NCI-H524 treated with DMSO at 0.1 percent for 48 hours (cell line): Measurements from ENCODE around the gene EXOC6B.

Source experiments
- DNase-seq: peaks from one replicate; lab custom pipeline; 2025; lab: John Stamatoyannopoulos, UW

The EXOC6B gene

DNA sequence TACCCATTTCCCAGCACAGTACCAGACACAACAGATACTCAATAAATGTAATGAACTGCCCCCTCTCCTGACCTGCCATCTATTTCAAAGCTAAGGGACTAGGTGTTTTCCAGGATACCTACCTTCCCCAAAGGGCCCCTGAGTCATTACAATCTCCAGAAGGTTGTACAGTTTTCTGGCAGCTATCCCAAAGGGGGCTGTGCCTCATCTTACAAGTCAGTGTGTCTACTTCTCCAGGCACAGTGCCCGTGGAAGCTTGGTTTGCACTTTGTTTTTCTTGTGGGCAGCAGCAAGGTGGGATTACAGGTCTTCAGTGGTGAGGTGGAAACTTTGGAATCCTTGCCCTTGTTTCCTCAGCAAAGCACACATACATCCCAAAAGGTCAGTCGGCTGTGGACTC is 615.4 kb downstream of the EXOC6B start:
- DNase-seq, result no peak

DNA sequence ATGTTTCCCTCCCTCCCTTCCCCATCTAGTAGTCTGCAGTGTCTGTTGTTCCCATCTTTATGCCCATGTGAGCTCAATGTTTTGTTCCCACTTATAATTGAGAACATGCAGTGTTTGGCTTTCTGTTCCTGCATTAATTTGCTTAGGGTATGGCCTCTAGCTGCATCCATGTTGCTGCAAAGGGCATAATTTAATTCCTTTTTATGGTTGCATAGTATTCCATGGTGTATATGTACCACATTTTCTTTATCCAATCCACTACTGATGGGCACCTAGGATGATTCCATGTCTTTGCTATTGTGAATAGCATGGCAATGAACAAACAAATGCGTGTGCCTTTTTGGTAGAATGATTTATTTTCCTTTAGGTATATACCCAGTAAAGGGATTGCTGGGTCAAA is 617.6 kb downstream of the EXOC6B start:
- DNase-seq, result no peak

DNA sequence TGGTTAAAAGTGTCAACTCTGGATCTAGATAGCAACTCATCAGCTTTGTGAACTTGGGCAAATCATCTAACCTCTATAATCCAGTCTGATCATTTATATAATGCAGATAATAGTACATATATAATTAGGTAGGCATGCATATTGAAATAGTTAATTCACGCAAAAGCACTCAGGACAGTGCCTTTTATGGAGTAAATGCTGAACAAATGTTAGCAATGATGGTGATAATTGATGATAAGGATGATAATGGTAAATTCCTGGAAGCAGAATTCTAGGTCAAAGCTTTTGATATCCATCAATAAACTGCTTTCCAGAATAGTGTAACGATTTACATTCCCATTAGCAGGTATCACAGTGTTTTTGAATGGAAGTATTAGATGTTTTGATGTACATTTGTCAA is 618.5 kb downstream of the EXOC6B start:
- DNase-seq, result no peak

DNA sequence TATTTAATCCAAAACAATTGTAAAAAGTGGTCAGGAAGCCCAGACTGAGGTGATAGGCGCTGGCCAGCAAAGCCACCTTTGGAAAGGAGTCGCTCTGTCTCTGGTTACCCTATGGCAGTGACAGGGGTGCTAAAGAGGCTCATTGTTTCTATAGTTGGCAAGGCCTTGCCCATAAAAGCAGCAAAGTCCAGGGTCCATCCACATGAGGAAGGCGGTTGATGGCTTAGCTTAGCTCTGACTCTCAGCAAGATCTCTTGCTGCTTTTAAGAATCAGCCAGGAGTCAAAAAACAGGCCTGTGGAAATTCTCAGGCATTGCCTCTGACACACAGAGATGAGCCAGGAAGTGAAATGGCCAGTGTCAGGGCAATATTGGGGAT is 620.3 kb downstream of the EXOC6B start:
- DNase-seq, result no peak

DNA sequence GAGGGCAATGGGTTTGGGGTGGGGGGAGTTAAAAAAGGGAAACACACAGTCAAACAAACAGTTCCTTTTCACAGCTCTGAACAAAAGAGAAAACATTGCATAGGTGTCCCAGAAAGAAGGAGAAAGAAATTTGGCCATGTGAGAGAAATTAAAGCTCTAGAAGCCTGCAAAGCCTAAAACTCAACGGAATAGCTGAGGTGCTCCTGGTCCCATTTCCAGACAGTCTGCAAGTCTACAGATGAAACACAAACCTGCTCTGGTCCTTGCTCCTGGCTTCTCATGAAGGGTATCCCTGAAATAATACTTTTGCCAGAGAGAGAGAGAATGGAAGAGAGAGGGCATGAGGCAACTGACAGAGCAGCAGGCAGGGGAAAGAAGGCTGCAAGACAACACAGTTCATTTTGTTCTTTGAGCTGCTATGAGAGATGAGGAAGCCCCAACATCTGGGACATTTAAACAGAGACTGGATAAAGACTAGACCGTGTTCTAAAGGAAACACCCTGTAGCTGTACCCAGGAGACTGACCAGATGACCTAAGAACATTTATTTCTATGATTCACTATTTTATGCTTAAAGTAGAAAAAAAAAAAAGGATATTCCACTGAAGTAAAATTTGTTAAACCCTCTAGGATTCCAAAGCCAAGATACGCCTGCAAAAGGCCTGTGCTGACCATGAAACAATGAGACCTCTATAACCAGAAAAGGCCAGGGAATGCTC is 620.9 kb downstream of the EXOC6B start:
- DNase-seq, result no peak

DNA sequence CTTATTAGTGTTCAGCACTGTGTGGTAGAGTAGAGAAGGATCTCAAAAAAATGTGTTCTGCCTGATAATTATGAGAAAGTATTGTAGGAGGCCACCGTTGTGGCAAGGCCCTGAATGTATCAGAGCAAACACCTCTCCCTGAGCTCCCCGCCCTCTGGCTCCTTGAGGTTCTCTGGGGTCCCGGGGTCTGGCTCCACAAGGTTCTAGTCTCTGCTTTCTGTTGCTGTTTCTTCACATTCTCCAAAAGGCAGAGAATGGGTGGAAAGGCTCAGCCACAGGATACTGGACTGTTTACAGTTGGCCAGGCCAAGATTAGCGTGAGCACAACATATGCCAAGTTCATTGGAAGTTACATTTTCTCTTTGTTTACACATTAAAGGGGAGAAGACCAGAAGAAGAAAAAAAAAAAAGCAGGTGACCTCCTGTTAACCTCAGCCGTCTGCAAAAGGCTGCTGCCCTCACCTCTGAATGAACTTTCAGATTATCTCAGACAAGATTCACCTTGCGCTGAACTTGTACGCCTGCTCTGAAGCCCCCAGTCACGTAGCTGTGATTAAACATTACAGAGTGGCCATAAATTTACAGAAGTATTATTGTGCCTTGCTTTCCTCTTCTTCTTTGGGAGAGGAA is 621.6 kb downstream of the EXOC6B start:
- no peak for DNase-seq

DNA sequence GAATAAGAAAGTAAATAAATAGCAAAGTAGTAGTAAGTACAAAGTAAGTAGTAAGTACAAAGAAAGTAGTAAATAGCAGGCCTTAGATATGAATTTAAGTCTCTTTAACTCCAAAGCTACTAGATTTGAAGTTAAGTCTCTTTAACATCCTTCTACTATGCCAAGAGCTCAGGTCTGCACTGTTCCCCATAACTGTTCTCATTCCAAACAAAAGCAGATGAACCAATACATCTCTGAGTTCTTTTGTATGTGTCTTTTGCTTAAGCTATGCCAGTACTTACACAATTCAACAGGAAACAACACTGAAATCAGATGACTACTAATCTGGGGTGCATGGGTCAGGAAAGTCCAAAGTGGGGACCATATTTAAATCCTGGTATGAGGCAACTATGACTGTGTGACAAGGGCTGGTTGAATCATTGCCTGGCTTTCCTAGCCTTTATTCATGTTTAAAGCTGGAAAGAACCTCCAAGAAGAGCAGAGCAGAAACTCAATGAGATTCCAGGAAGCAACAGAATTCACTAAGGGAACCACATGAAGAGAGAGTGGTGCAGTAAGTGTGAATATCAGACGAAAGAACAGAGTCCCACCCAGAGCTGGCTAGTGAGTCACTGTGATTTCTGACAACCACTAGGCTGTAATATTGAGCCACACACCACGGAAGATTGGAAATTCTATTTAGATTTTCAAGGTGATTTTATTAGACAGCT is 627.1 kb downstream of the EXOC6B start:
- DNase-seq, result no peak

DNA sequence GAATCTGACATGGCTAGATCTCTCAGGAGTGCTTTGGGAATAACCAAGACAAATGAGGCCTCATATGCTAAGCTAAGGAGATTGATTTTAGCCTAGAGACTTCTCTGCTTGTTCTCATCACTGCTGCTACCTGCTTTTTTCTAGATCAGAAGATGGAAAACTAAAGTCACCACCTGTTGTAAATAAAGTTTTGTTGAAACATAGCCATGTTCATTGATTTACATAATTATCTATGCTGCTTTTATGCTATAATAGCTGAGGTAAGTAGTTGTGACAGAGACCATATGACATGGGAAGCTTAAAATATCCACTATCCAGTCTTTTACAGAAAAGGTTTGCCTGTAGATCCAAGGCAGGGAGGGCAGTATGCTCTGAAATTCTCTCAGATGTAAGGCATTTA is 632.1 kb downstream of the EXOC6B start:
- no peak for DNase-seq

DNA sequence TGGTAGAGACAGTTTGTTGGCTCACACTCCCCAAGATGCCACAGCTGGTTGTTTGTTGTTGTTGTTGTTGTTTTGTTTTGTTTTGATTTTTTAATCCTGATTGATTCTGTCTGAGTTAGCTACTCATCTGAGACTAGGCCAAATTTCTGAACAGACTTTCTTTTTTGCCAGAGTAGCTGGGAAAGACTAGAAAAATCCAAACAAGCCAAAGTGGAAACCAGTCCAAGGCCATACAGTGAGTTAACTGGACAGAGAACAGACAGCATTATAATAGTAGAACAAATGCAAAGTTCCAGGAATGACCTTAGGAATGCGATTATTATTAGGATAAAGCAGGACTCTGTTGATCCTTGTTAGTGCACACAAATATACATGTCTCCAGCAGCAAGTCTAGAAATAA is 634.4 kb downstream of the EXOC6B start:
- no peak for DNase-seq

DNA sequence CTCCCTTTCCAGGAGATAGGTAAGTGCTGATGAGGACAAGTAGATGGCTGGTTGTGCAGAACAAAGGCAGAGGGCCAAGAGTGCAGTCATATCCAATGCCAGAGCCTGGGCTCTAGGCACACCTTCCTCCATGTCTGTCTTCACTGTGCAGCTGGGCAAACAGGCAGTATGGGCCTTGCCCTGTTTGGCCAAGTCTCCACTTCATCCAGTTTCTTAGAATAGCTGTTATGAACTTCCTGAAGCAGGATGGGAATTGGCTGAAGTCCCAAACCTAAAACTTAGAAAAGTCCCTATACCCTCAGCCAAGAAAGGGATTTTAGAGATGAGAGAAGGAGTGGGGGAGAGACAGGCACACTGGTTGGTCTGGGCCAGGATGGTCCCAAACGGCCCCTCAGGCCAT is 640.6 kb downstream of the EXOC6B start:
- DNase-seq, result no peak

DNA sequence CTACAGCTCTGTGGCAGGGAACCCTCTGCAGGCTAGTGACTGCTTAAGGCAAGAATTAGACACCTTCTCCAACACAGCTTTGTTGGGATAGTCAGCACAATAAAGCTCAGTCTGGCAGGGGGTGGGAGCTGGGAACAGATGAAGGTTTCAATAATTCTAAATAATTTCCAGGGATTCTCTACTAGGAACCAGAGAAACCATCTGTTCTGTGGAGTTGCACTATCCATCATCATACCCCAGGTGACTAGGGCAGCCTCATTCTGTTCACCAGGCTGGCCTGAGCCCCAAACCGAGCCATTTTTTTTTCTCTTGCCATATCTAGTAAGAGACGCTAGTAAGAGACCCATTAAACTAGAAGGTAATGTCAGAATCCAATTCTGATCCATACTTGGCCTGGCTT is 642.4 kb downstream of the EXOC6B start:
- no peak for DNase-seq

DNA sequence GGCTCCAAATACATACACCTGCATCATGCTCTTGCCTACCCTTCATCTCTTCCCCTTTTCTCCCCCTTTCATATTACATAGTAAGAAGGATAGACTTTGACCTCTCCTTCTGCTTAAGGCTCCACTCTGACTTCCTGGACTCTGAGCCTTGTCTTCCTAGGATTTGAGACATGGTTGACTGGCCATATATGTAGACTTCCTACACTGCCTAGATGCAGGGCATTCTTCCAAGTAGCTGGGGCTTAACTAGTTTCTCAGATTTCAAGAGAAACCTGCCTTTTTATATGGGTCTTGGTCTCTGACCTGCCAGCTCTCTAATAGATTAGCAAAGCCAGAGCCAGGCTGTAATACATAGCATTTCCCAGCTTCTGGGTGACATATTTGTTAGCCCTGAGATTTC is 642.8 kb downstream of the EXOC6B start:
- no peak for DNase-seq

DNA sequence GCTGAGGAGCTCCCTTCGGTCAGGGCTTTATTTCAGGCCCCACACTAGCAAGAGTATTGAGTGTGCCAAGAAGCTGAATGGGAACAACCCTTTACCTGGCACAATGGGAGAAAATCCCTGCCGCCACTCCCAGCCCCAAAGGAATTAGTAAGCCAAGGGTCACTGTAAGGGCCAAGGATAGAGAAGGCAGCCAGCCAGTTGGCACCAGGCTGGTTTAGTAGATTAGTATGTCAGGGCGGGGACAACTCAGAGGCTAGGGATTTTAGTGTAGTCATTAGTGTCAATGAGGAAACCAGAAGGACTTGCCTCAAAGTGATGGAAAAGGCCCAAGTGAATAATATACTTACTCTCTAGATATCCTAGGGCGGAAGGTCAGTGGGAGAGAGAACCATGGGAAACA is 643.3 kb downstream of the EXOC6B start:
- no peak for DNase-seq

DNA sequence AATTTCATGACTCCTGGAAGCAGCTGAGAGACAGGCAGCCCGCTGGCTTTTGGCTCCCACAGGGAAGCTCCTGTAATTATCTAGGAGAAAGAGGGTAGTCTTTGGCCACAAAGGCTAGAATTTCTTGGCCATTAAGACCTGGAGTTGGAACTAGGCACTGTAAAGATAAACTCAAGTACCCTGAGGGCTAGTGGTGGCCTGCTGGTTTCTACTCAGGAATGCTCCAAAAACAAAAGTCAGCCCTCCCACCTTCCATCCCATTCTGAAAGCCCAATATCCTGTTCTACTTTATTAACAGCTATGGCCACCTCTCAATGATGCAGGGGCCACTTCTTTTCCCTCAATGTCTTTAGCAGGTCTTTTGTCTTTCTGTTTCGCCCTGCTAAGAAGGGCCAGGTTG is 644.2 kb downstream of the EXOC6B start:
- no peak for DNase-seq

DNA sequence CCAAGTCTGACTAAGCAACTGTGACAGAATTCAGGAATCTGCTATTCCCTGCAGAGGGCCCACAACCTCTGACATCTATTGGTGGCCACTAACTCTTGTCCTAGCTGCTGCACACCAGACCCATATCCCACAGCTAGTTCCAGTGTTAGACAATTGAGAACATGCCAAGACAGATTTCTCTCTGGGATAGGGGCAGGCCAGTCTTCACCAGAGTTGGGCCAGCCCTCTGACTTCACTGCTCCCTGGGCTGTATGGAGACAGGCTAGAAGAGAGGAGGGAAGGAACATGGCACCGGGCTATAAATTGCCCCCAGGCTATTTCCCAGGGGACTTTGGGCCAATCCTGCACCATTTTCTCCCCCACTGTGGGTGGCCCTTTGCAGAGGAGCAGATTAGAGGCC is 645.5 kb downstream of the EXOC6B start:
- no peak for DNase-seq

DNA sequence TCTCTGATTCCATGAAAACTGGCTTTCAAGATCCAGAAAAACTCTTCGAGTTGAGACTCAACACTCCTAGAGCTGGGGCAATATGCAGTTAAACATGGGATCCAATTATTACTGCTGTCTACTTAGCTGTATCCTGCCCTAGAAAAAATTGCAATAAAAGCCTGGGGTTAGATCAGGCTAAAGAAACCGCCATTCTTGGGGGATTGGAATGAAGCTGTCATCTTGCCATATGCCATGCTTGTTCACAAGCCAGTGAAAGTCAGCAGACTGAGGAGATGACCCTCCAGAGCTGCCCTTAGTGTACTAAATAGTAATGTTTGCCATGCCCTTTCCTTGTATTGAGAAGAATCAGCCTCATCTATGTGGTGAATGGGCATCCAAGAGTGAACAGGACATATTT is 647.3 kb downstream of the EXOC6B start:
- DNase-seq, result no peak

DNA sequence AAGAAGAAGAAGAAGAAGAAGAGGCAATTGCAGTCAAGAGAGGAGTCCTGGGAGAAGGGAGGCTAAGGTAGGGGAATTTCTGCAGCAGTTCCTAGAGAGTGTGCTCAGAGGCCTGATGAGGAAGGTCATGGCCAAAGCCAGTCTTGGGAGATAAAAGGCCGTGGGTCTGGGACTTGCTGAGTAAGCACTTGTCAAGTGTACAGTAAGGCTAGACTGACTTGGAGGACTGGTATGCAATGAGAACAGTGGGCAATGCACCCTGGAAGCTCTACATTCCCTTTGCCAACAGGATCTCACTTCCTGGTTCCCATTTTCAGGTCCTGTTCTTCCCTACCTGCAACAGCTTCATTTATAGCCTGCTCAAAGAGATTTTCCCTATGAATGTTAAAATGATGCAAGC is 649.6 kb downstream of the EXOC6B start:
- no peak for DNase-seq

DNA sequence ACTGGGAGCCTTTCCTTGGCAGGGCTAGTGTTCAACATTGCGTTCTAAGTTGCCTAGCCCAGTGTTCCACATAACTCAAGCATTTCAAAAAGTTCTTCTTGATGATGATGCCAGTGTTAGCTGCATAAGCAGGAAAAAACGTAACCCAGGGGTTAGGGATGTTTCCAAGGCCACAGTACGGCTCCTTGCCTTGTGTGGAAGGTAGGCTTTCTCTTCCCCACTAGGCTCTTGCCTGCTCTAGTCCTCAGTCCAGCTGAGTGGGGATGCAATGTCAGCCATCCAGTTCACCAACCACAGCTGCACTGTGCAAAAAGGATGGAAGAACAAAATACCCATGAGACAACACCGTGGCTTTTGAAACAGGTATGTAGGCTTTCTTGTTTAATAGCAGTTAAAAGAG is 650.2 kb downstream of the EXOC6B start:
- no peak for DNase-seq

DNA sequence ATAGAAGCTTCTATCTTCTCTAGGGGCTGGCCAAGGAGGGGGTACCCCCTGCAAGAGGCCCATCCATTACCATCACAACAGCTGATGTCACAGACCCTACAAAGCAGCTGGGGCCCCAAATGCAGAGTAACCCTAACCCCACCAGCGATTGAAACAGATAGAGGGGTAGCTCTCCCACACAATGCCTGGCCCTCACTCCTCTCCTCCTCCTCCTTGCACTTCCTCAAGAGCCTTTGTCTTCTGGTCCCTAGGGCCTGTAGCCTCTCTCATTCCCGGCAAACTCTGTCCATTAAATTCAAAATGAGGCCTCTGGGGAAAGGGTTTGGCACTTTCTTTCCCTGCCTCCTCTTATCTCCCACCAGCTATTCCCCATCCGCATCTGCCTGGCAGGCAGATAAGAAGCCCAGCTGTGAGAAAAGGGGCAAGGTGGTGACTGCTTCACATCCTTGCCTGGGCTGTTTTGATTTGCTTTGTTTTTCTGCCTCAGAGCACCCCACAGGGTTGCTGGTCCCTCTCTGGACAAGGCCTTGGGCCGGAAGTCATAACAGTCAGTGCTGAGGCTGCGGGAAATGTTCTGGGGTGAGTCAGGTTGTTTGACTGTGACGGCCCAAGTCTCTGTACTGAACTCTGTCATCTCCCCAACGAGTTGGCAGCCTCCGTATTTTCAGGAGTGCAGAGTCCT is 652.1 kb downstream of the EXOC6B start:
- no peak for DNase-seq

DNA sequence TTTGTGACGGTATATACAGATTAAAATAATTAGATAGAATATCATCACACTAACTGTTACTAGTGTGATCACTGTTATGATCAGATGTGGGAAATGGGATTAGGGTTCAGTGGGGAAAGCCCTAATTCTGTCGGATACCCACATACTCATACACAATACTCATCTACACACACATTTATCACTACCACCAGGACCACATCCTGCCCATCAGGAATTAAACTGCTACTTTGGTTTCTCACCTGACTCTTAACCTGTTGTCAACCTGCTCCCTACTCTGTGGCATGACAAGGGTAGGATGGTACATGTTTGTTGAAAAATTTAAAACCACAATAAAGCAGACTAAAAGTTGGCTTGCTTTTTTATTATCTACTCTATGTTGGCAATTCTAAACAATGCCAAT is 653.4 kb downstream of the EXOC6B start:
- DNase-seq, result no peak

DNA sequence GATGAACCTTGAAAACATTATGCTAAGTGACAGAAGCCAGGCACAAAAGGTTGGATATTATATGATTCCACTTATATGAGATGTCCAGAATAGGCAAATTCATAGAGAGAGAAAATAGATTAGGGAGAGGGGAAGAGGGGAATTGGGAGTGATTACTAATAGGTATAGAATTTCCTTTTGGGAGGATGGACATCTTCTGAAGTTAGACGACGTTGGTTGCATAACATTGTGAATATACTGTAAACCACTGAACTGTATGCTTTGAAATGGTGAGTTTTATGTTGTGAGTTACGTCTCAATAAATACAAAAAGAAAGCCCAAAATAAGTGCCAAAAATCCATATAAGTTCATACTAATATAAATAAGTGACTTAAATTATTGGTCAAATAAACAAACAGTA is 659.6 kb downstream of the EXOC6B start:
- DNase-seq, result no peak

DNA sequence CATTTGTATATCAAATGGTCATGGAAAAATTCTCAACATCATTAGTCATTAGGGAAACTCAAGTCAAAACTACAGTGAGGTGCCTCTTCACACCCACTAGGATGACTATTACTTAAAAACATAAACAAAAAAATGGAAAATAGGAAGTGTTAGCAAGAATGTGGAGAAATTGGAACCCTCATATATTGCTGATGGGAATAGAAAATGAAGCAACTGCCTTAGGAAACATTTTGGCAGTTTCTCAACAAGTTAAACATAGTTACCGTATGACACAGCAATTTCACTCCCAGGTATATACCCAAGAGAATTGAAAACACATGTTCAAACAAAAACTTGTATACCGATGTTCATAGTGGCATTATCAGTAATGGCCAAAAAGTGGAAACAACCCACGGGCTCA is 660.0 kb downstream of the EXOC6B start:
- DNase-seq, result no peak

DNA sequence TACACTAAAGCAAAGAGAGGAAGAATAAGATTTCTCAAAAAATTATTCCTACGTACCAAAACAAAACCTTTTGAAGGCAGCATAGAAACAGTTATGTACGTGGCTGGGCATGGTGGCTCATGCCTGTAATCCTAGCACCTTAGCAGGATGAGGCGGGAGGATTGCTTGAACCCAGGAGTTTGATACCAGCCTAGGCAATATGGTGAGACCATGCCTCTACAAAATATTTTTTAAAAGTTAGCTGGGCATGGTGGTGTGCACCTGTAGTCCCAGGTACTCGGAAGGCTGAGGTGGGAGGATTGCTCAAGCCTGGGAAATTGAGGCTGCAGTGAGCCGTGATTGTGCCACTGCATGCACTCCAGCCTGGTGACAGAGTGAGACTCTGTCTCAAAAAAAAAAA is 663.3 kb downstream of the EXOC6B start:
- no peak for DNase-seq
